Measurements from ENCODE around the gene FAM83E. TPM values are rescaled to one million over a fixed set of nuclear protein-coding genes. Genes with fewer than 3 reads are reported as not detected.

Gene FAM83E
- total RNA-seq, 2 experiments from 2014 or later, result 2.8 to 4.1 TPM

DNA sequence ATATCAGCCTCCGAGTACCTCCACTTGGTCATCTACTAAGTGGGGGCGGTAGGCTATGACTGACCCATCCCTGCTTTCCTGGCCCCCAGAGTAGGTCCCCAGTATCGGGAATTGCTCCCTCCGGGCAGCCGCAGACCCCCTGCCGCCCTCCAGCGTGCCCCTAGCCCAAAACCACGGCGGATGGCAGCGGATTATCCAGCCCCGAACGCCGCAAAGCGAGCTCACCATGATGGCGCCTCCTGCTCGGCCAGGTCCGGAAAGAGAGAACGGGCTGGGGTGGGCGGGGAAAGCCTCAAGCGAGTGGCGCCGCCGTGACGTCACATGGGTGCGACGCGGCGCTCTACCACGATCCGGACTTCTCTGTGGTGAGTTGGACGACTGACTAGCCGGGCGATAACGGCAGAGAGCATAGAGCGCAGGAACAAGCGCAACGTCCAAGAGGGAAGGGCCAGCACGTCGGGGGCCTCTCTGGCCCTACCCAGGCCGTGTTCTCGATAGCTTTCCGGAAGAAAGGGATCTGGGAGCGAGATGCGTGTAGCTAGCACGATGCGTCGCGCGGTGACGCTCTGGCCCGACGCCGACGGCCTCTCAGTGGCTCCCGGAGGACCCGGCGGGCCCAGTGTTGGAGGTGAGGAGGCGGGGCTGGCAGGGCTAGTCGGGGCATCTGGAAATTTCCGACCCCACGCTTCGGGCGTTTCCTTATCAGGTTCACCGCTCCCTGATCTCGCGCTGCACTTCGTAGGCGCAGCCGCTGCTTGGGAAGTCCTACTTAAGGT, 4.2 kb upstream of the FAM83E start, which contains the start of the genes RPL18 and SPHK2:
Gene RPL18 (minus strand): TSS at position 263 of the 776 bp plus-strand sequence. CDS start 35 bp downstream, at position 228.
Gene SPHK2 (plus strand): TSS at position 591 of the 776 bp plus-strand sequence. CDS start 1,009 bp downstream, outside the sequence.
- peaks cover 59% of the 10 kb centered on the region for H3K36me3 Mint-ChIP-seq
- no peaks in the 10 kb centered on the region for H3K27me3 Mint-ChIP-seq
- DNase-seq, result peak; percentile 98
- H3K27ac Mint-ChIP-seq, result peak within 1 kb of the TSS; percentile 99
- H3K4me1 Mint-ChIP-seq, result peaks cover 51% of the 10 kb centered on the region
- CTCF ChIA-PET, result interaction anchor here (1.0 to 1.5 kb wide), 5 partner anchors 9 to 126 kb away, joined by 3 to 5 read pairs (median 5); partner anchors contain the start of gene CA11
- H3K9me3 Mint-ChIP-seq (ENCODE audit: low read depth), result no peaks in the 10 kb centered on the region
- ATAC-seq, result peak; percentile 79
- peak within 1 kb of the TSS; percentile 98 for H3K4me3 Mint-ChIP-seq

DNA sequence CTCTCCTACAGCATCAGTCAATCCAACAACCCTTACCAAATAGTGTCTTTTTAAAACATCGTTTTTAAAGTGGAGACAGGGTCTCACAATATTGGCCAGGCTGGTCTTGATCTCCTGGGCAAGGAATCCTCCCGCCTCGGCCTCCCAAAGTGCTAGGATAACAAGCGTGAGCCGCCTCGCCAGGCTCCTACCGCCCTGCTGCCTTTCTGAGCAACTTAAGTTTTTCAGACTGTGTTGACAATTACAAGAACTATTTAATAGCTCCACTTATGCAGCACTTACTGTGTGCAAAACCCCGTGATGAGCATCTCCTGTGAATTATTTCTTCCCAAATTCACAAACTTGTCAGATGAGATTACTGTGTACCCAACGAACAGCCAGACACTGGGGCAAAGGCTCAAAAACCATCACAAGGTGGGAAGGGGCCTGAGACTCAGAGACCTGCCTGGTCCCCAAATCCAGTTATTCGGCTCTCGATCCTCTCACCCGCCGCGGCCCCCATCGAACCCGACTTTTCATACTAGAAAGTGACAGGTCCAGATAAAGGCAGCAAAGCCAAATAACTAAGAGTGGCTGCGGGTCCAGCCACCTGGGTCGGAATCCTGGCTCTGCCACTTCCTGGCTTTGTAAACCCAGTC, 3.5 kb upstream of the FAM83E start:
- Mint-ChIP-seq H3K4me1 (peaks cover 45% of the 10 kb centered on the region), H3K27me3 (no peaks in the 10 kb centered on the region), H3K4me3 (peak overlapping the region; percentile 98), H3K9me3 (ENCODE audit: low read depth) (no peaks in the 10 kb centered on the region), H3K36me3 (peaks cover 53% of the 10 kb centered on the region), H3K27ac (peak overlapping the region; percentile 99)
- DNase-seq, result no peak
- no peak for ATAC-seq
- CTCF ChIA-PET, result interaction anchor here (1.2 to 2.6 kb wide), 6 partner anchors 10 to 125 kb away, joined by 3 to 12 read pairs (median 5); partner anchors contain the start of gene CA11

DNA sequence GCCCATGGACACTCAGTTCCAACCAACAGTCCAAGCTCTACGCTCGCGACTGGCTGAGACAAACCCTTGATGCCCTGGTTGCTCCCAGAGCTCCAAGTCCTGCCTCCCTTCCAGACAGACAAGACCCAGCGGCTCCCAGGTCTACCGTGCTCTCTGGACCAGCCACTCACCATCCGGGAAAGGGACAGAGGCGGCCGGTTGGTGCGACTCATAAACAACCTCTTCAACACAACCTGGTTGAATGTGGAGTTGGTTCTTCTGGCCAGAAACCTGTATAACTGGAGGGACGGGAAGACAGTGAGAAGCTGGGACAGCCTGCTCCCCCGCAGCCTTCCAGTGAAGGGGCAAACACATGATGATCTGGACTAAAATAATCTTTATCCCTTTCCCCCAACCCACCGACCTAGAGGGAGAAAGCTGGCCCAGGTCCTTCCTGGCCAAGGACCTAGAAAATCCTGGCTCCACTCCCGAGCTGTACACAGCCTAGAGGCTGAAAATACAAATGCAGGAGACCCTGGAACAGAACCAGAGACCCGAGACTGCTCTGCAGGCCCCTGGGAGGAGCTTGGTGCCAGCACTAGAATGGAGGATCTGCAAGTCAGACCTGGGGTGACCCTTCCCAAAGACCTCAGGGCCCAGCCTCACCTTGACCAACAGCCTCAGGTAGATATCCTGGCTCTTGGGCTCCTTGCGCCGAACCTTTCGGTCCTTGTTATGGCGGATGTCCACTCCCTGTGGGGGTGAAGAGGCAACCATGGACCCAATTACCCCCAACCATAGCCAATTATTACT, 2.5 kb upstream of the FAM83E start:
- Mint-ChIP-seq H3K4me1 (peaks cover 41% of the 10 kb centered on the region), H3K27me3 (no peaks in the 10 kb centered on the region), H3K4me3 (peak overlapping the region; percentile 98), H3K9me3 (ENCODE audit: low read depth) (no peaks in the 10 kb centered on the region), H3K36me3 (peaks cover 49% of the 10 kb centered on the region), H3K27ac (peak overlapping the region; percentile 99)
- CTCF ChIA-PET, result interaction anchor here (0.7 to 2.6 kb wide), 6 partner anchors 9 to 357 kb away, joined by 3 to 12 read pairs (median 4); partner anchors contain the start of gene KDELR1
- no peak for ATAC-seq
- DNase-seq, result no peak

DNA sequence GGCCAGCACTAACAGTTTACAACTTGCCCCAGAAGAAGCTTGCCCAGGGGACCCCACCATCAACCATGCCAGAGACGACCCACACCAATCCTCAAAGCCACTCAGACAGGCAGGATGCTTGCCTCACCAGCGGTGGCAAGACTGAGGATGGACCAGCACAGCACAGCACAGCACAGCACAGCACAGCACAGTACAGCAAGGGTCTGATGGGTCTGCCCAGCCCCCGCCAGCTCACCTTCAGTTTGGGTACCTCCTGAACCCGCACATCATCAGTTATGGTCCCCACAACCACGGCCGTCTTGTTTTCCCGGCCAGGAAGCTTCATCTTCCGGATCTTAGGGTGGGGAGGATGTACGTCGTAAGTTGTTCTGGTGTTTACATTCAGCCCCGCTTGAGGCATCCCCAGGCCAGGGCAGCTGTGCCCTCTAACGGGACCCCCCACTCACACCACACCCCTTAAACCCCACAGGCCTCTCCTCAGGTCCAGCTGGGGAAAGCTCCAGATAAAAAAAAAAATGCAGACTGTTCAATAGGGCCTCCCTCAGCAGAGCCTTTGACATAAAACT, 1.7 kb upstream of the FAM83E start:
- H3K27me3 Mint-ChIP-seq, result no peaks in the 10 kb centered on the region
- CTCF ChIA-PET, result interaction anchor here (0.7 to 2.6 kb wide), 3 partner anchors 8 to 225 kb away, joined by 3 to 12 read pairs (median 9); partner anchors contain the start of gene KDELR1
- H3K36me3 Mint-ChIP-seq, result peaks cover 45% of the 10 kb centered on the region
- H3K9me3 Mint-ChIP-seq (ENCODE audit: low read depth), result no peaks in the 10 kb centered on the region
- H3K27ac Mint-ChIP-seq, result peak overlapping the region; percentile 99
- H3K4me1 Mint-ChIP-seq, result peaks cover 36% of the 10 kb centered on the region
- H3K4me3 Mint-ChIP-seq, result peak overlapping the region; percentile 98
- no peak for DNase-seq
- ATAC-seq, result no peak

DNA sequence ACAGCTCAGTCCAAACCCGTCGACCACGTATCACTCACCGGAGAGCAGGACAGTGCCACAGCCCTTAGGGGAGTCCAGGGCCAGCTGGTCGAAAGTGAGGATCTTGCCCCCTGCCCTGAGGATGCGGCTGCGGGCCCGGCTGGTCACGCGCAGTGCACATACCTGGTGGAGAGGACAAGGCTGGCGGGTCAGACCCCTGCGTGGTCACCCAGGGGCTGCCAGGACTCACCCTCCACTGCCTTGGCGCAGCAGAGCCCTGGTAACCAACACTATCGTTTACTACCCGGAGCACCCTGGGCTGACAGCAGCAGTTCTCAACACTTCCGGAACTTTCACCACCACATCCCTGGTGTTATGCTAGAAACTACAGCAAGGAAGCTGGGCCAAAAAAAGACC, 1.2 kb upstream of the FAM83E start:
- peaks cover 42% of the 10 kb centered on the region for H3K36me3 Mint-ChIP-seq
- H3K4me1 Mint-ChIP-seq, result peaks cover 33% of the 10 kb centered on the region
- H3K27me3 Mint-ChIP-seq, result no peaks in the 10 kb centered on the region
- DNase-seq, result no peak
- peak overlapping the region; percentile 99 for H3K27ac Mint-ChIP-seq
- H3K9me3 Mint-ChIP-seq (ENCODE audit: low read depth), result no peaks in the 10 kb centered on the region
- no peak for ATAC-seq
- CTCF ChIA-PET, result interaction anchor here (2.3 to 2.6 kb wide), 2 partner anchors 8 to 27 kb away, joined by 9 to 12 read pairs; no protein-coding TSS in a partner anchor
- peak overlapping the region; percentile 98 for H3K4me3 Mint-ChIP-seq

DNA sequence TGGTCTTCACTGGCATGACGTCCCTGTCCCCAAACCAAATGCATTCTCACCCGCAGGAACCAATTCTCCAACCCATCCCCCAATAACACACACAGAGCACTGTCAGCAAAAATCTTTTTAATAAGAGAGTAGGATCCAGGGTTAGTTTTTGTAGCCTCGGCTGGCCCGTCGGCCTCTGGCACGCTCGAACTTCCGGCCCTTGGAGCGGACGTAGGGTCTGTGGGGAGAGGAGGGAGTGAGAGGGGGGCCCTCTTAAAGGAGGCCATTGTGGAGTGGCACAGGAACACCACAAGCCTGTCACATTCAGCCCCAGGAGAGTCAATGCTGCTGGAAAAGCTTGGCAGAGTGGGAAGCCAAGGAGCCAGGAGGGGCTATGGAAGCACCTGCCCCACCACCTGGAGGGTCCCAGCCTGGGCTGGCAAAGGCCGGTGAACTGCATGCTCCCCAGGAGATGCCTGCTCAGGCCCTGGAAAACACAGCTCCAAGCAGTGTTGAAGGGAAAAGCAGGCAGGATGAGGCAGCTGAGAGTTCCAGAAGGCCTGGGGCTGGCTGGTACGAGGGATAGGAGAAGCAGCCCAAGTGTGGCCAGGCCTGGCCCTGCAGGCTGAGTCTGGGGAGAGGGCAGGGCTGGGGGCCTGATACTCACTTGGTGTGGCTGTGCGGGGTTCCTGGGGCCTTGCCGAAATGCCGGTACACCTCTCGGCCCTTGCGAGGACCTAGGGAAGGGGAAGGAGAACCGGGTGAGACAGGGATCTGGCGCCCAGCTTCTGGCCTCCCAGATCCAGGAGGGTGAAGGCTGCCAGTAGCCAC, 560 bp upstream of the FAM83E start:
- DNase-seq (no peak), ATAC-seq (no peak)
- Mint-ChIP-seq H3K36me3 (peaks cover 42% of the 10 kb centered on the region), H3K27me3 (no peaks in the 10 kb centered on the region), H3K9me3 (ENCODE audit: low read depth) (no peaks in the 10 kb centered on the region), H3K4me3 (no peak overlapping the region), H3K4me1 (peaks cover 33% of the 10 kb centered on the region), H3K27ac (no peak overlapping the region)
- CTCF ChIA-PET, result interaction anchor here (2.6 kb wide), 1 partner anchor 7 kb away, joined by 12 read pairs; no protein-coding TSS in a partner anchor

DNA sequence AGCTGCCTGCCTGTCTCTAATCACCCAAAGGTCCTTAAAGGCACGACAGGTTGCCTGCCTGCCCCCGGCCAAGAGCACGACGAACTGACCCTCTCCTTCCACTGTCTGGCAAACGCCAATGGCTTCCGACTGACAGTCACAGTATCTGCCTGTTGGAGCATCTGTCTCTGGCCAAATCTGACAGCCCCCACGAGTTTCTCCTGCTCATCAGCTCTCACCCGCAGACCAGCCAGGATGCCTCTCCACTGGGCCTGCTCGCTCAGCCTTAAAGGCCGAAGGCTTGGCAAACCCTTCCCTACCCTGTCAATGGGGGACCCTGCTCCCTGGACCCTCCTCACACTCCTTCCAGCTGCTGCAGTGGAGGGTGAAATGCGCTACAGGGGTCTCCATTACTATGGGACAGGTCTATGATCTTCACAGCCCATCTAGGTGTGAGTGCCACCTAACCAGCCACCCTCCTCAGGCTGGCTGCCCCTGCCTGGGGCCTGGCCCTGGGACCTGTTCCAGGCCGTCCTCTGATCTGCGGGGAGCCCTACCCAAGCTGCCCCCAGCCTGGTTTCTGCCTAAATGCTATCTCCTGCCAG, 932 bp downstream of the FAM83E start:
- H3K27me3 Mint-ChIP-seq, result no peaks in the 10 kb centered on the region
- H3K4me1 Mint-ChIP-seq, result peaks cover 23% of the 10 kb centered on the region
- H3K36me3 Mint-ChIP-seq, result peaks cover 35% of the 10 kb centered on the region
- no peak overlapping the region for H3K4me3 Mint-ChIP-seq
- CTCF ChIA-PET, result interaction anchor here (1.6 kb wide), 1 partner anchor 25 kb away, joined by 3 read pairs; no protein-coding TSS in a partner anchor
- no peaks in the 10 kb centered on the region for H3K9me3 Mint-ChIP-seq (ENCODE audit: low read depth)
- ATAC-seq, result no peak
- no peak for DNase-seq
- H3K27ac Mint-ChIP-seq, result no peak overlapping the region

DNA sequence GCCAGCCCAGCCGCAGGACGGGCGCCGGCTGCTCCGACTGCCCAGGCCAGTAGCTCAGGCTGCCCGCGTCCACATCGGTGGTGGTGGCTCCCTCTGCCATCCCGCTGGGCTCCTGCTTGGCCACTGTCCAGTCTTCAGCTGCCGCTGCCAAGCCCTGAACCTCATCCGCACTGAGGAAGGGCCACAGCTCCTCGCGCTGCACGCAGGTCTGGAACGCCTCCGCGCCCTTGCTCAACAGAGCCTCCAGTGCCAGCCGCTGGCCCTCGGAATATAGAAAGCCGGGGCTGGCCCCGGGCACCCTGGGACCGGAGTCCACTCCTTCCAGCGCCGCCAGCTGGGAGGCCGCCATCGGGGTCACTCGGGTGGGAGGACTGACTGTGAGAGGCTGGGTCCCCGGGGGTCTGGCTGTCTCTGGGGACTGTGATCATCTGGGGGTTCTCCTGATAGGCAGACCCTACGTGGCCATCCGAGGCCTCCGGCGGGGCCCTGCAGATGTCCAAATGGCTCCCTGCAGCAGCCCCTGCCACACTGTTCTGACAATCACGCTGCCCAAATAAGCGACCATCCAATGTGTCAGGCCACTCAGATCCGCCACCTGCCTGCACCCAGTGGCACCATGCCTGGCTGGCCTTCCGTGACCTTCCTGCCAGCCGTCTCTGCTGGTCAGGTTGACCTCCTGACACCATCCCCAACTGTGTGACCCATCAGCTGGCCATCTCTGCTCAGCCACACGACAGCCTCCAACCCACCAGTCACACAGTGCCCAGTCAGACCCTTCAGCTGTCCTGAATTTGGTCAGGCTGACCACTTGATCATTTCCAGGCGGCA, 1.6 kb downstream of the FAM83E start:
- Mint-ChIP-seq H3K4me1 (peaks cover 25% of the 10 kb centered on the region), H3K36me3 (peaks cover 30% of the 10 kb centered on the region), H3K4me3 (no peak overlapping the region), H3K27ac (no peak overlapping the region), H3K9me3 (ENCODE audit: low read depth) (no peaks in the 10 kb centered on the region), H3K27me3 (no peaks in the 10 kb centered on the region)
- ATAC-seq, result no peak
- no peak for DNase-seq
- CTCF ChIA-PET, result interaction anchor here (1.2 to 1.6 kb wide), 2 partner anchors 24 to 107 kb away, joined by 3 to 4 read pairs; no protein-coding TSS in a partner anchor

DNA sequence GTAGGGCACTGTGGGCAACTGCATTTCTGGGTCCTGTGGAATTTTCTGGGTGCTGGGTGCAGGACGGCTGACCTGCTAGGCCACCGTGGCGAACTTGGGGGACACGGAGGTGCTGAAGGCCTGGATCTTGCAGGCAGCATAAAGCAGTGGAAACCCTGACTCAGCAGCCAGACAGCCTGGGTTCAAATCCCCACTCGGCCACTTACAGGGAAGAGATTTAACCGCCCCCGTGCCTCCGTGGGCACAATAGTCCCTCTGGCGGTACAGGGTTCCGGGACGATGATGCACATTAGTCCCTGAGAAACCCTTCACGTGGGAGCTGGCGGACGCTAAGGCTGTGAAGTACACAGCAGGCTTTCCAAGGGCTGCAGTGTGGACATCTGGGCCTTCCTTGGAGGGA, 3.0 kb downstream of the FAM83E start:
- H3K27ac Mint-ChIP-seq, result no peak overlapping the region
- CTCF ChIA-PET, result interaction anchor here (1.6 kb wide), 1 partner anchor 22 kb away, joined by 4 read pairs; no protein-coding TSS in a partner anchor

DNA sequence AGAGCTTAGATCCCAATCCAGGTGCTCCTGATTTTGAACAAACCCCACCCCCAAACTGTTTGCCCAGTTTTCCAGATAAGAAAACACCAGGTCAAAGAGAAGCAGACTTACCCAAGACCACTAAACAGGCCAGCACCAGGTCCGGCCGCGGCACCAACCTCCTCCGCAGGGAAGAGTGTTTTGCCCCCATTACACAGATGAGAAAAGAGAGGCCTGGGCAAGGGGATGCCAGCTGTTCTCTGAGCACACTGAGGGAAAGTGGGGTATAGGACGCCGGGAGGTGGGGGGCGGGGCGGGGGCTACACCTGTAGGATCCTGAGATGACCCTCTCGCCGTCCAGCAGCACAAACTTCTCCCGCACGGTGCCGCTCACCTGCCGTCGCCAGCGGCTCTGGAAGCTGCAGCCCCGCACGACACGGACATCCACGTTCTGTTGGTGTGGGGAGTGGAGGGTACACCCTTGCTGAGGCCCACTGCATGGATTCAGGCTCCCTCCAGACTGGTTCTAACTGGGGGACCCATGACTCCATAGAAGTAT, 5.2 kb downstream of the FAM83E start:
- H3K4me1 Mint-ChIP-seq, result peaks cover 2% of the 10 kb centered on the region
- H3K4me3 Mint-ChIP-seq, result no peak overlapping the region
- no peak overlapping the region for H3K27ac Mint-ChIP-seq
- no peaks in the 10 kb centered on the region for H3K9me3 Mint-ChIP-seq (ENCODE audit: low read depth)
- DNase-seq (no peak), ATAC-seq (no peak)
- peaks cover 3% of the 10 kb centered on the region for H3K36me3 Mint-ChIP-seq
- no peaks in the 10 kb centered on the region for H3K27me3 Mint-ChIP-seq
- CTCF ChIA-PET, result interaction anchor here (0.7 to 3.7 kb wide), 16 partner anchors 7 to 341 kb away, joined by 3 to 31 read pairs (median 4); partner anchors contain the start of genes RPL18 and SPHK2

More for the DNA sequence above, 3.0 kb downstream of the FAM83E start:
- Mint-ChIP-seq H3K36me3 (peaks cover 18% of the 10 kb centered on the region), H3K4me3 (no peak overlapping the region), H3K9me3 (ENCODE audit: low read depth) (no peaks in the 10 kb centered on the region), H3K4me1 (peaks cover 11% of the 10 kb centered on the region), H3K27me3 (no peaks in the 10 kb centered on the region)
- DNase-seq, result no peak
- no peak for ATAC-seq

All from activated CD8-positive, alpha-beta memory T cell treated with anti-CD3 and anti-CD28 coated beads, Interleukin-2, amount 10 ng/mL, durations not matched to agents 7 days and 5 days (primary cell).